HG02852 (cell line): ENCODE measurements around the gene TOPAZ1.
"Not testable (repeated sequence)": the region's sequence is repeated elsewhere in the genome, so short reads cannot be mapped to it uniquely, and the experiment has no call there.

ENCODE experiments used
- ATAC-seq: cut with Tn5 transposase; IDR thresholded peaks from one replicate; pipeline ENCODE4 v1.9.1; 2021; ENCODE audit warnings: mild to moderate bottlenecking, moderate library complexity; ENCODE audit not compliant: unreplicated experiment

Gene TOPAZ1

DNA sequence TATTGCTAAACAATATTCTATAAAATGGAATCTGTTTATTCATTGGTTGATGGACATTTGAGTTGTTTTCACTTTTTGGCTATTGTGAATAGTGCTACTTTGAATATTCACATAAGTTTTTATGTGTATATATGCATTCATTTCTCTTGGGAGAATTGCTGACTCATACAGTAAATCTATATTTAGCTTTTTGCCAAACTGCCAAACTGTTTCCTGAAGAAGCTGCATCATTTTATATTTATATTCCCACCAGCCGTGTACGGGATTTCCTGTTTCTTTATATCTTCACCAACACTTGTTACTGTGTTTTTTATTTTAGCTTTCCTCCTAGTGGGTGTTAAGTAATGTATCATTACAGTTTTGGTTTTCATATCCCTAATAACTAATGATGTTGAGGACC is 84.3 kb downstream of the TOPAZ1 start:
- no peak for ATAC-seq

DNA sequence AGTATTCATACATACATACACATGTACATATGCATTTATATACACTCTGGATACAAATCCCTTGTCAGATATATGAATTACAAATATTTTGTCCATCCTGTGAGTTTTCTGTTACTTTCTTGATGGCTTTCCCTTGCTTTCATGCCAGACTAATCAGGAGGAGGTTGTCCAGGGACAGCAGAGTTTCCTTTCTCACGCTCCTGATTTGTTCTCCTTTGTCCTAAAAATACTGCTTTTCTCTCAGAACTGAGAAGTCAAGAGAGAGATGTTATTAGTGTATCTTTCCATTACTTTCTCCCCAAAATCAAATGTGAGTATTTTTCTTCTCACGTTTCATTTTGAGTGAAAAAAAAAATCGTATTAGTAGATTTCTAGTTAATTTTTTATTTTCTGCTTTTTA is 84.8 kb downstream of the TOPAZ1 start:
- no peak for ATAC-seq

DNA sequence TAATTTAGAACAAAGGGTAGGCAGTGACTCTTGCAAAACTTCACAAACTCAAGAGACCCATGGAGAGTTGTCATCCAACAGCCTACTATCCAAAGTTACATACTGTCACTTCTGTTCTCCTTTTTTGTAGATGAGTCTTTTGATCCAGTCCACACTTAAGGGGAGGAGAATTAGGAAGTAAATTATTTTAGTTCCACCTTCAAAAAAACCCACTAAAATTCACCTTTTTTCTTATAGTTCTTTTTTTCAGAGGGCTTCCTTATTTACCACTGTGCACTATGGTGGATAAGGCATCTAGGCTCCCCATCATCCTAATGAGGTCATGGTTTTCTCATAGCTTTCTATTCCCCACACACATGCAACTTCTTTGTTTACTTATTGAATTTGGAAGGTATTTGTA is 88.3 kb downstream of the TOPAZ1 start:
- ATAC-seq = no peak

DNA sequence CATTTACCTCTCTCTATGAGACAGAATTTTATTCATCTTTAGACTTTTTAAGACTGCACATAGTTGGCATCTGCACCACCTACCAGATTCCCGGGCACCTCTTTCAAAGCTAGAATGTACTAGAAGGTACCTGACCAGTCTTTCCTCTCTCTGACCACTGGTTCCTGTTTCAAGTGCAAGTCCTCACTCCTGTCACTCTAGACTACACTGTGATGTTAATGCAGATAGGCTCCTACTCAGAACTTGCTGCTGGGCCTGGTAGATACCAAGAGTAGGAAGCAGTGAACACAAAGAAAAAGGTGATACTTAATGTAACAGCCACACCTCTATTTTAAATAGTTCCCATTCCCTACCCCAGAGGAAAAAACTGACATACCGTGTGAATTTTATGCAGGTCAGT is 88.8 kb downstream of the TOPAZ1 start:
- ATAC-seq = no peak

DNA sequence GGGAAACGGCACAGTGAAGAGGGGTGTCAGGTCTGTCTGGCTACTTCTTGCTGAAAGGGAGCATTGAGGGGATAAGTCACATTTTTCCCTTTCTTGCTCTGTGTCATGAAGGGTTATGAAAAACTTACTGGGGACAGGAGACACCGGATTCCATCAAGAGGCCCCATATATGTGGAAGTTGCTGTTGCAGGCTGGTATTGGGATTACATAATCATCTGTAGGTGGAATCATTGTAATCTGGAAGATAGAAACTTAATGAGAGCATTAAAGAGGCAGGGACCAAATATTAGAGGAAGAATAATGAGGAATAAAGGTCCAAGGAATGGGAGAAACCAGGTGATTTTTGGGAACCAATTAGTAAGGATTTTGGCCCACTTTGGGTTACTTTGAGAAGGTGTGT is 92.6 kb downstream of the TOPAZ1 start:
- no peak for ATAC-seq

DNA sequence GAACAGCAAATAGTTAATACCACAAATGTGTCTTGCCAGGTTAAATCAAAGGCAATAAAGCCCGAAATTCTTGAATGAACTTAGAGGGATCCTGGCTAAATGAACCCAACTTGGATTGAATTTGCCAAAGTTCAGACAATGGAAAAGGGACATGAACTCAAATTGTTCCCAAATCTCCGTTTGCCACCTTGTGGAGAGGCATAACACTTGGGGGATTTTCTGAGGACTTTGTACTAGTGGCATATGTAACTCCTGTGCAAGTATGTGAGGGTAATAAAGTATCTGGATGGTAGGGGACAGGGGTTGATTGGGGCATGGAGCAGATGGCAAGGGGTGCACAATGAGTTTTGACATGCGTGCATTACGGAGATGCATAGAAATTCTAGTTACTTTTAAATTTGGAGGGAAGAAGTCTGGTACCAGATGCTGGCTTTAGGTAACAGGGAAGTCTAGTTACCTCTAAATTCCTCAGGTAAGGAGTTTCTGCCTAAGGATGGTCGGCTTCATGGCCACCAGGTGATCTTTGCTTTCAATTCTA is 95.6 kb downstream of the TOPAZ1 start:
- no peak for ATAC-seq

DNA sequence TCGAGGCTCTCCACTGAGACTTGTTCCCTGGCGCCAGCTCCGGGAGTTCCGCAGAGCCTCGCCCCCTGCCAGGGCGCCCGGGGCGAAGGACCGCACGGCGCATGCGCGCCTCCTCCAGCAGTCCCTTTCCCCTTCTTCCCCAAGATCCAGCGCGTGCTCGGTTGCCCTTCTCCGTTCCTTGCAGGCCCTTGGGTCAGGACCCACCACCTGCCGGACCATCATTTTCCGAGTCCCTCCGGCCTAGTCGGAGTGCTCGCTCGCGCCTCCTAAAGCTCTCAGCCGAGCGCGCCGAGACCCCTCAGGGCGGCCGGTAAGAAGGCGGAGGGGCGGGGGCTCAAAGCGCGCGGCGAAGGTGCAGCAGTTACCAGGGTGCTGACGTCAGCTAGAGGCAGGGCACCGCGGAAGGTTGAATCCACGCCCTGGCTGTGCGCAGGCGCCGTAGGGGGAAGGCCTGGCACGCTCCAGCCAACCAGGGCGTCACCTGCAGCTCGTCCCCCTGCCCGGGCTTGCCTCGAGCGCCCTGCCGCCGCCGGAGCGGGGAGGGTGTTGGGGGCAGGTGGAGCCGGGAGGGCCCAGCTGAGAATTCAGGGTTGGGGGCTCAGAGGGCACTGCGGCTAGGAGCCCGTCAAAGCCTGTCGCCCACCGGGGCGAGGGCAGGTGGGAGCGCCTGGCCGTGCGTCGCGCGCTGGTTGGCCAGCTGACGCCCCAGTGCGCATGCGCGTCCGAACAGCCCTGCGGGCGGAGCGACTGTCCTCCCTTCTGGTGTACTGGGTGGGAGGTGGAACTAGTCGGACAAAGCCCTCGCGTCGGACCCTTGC is 96.5 kb downstream of the TOPAZ1 start, which contains the start of gene TCAIM:
Gene TCAIM (plus strand): TSS at position 757 of the 818 bp plus-strand sequence. CDS start 16,017 bp downstream, outside the sequence.
- ATAC-seq = peak; percentile 92

DNA sequence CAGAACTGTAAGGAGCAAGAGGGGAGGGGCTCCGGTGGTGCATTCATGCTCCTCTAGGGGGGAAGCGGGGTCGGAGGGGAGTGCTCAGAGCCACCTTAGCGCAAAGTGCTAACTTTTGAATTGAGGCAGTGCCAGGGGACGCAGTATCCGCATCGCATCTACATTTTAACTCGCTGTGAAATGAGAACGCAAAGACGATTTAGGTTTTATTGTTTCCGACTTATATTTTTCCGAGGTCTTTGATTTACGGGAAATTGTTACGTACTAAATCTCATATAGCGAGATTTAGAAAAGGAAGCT is 97.1 kb downstream of the TOPAZ1 start:
- ATAC-seq = no peak

DNA sequence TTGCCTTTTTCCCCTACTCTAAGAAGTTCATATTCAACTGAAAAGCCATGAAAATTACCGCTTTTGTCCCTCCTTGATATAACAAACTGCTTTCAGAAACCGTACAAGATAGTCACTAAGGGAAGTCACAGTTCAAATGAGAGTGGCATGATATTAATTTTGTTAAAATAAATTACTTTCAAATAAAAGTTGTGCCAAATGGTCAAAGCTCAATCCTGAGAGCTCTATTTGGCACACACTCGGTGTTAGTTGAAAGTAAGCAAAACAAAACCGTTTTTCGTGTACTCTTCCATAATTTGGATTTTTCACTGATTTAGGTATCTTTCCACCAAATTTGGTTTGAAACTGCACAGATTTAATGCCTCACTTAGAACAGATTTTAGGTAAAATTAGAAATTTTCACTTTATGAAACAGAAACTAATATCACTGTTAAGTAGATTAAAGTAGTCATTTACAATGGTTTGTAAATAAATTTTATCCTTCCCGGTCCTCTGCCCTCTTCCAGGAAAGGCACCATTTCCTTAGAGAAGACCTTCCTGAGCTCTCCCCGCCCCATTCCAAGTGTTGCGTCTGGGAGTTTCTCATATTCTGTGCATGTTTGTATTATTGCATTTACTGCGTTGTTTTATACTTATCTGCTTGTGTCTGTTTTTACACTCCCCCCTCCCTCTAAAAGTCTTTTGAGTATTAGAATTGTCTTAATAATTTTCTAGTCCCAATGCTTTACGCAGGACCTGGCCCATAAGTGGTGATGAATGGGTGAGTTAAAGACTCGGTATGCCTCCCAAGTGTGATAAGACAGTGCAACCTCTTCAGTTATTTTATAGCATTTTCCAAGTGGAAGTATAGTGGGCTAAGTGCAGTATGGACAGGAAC is 97.7 kb downstream of the TOPAZ1 start:
- no peak for ATAC-seq

DNA sequence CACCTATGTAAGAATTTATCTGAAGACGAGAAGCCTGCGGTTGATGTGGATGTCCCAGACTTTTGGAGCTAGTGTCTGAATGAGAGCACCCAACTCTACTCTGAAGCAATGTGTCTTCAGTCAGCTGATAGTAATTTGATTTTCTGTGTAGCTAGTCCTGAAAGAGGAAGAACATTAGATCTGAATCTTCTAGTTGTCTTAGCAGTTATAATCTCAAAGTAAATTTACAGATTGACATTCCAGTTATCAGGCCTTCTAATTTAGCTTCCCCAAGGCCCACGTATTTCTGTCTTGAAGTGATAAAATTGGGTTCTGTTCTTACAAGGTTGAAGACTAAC is 98.3 kb downstream of the TOPAZ1 start:
- ATAC-seq = no peak

DNA sequence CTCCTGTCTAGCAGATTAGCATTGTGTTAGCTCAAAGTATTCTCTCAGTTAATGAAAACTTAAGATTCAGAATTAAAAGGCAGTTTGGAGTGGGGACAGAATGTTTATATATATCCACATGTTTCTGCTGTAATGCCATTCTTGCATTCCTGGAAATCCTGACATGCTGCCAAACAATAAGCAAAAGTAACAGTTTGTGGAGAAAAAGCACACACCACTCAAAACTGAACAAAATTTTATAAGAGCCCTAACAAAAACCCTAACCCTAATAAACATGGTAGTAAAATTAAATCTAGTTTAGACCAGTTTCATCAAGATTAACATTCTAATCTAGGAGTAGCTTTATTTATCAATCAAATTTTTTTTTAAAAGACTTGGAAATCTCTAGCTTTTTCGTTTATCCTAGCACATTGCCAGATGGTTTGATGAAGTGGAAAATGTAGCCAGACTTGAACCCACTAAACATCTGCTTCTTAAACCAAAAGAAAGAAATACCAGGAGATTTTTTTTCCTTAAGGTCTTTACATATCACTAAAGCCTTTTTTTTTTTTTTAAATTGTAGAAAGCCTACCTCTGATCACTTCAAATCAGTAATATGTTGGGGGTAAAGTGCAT is 100.6 kb downstream of the TOPAZ1 start:
- no peak for ATAC-seq

DNA sequence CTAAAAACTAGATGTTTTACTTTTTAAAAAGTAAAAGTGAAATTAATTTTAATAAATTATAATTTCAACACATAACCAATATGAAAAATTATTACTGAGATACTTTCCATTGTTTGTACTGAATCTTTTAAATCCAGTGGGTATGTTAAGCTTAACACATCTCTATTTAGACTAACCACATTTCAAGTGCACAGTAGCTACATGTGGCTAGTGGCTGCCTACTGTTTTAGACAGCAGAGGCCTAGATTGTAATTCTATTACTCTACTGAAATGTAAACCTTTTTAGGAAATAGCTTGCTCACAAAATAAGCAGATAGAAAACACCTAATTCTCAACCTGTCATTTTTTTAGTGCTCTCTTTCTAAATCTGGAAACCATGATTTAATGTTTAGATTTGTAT is 101.7 kb downstream of the TOPAZ1 start:
- ATAC-seq = no peak

DNA sequence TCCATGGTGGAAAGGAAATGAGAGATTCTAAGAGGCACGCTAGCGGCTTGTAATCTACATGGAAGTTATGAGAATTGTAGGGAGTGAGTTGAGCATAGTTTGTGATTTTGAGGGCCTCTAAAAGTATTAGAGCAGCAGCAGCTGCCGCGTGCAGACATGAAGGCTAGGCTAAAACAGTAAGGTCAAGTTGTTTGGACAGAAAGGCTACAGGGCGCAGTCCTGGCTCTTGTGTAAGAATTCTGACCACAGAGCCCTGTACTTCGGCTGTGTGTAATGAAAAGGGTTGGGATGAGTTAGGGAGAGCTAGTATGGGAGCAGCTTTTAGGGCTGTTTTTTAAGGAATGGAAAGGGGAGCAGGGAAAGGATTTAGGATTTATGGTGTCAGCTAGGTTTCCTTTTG is 104.9 kb downstream of the TOPAZ1 start:
- not testable (repeated sequence) for ATAC-seq

DNA sequence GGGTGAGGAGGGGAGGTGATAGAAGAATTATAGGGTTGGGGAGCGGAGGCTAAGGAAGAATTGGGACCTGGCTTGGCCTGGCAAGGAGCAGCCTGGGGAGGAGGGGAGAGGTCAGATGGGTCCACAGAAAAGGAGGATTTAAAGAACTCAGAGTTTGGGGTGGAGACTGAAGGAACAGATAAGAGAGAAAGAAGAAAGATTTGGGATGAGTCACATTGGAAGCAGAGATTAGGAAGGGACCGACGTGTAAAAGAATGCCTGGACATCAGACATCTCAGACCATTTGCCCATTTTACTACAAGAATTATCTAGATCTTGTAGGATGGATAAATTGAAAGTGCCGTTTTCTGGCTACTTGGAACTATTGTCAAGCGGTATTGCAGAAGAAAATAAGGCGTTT is 107.3 kb downstream of the TOPAZ1 start:
- no peak for ATAC-seq

DNA sequence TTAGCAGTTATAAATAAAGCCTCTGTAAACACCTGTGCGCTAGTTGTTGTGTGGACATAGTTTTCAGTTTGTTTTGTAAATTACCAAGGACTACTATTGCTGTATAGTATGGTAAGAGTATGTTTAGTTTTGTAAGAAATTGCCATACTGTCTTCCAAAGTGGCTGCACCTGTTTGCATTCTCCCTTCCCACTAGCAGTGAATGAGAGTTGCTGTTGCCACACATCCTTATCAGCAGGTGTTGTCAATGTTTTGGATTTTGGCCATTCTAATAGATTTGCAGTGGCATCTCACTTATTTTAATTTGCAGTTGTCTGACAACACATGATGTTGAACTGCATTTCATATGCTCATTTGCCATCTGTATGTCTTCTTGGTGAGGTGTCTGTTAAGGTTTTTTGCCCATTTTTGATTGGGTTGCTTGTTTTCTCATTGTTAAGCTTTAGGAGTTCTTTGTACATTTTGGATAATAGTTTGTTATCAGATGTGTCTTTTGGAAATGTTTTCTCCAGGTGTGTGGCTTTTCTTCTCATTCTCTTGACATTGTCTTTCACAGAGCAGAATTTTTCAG is 111.8 kb downstream of the TOPAZ1 start:
- ATAC-seq = no peak

DNA sequence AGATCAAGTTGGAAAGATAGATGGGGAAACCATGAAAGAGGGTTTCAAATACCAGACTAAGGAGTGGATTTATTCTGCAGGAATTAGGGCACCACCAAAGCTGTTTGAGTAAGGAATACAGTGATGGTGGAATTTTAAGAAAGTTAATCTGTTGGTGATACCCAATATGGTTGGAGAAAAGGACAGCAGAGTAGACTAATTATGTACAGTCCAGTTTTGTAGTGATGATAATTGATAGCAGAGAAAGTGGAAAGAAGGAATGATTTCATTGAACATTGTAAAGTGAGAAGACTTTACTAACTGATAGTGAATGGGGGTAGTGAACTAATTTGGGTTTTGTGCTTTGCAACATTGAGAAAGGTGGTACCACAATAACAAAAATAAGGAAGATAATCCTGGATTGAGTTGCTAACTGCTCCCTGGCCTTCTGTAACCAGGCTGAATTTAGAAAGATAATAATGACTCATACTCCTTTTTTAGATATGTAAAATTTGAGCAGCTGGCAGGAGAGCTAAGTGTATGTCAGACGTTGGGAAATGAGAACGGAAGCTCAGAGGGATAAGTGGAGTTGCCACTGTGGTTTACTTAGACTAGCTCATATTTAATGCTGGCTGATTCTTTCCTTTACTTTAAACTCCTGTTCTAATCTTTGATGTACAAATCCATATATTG is 113.8 kb downstream of the TOPAZ1 start:
- no peak for ATAC-seq

DNA sequence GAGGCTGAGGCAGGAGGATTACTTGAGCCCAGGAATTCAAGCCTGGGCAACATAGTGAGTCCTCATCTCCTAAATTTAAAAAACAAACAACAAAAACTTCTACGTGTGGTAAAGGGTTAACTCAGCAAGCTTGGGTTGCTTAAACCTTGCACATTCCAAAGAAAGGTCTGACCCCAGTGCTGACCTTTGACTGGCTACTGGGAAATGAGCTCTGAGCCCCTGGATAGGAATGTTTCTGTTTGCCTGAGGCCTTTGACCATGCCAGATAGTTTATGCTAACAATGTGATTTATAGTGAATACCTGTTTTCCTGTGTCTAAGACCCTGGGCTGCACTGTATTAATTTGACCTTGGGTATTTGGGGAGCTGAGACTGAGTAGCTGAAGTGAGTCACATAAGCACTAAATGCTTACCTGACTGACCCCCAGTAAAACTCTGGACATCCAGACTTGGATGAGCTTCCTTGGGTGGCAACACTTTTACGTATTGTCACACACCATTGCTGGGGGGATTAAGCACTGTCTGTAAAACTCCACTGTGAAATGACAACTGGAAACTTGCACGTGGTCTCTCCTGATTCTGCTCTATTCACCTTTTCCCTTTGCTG is 117.6 kb downstream of the TOPAZ1 start:
- no peak for ATAC-seq

DNA sequence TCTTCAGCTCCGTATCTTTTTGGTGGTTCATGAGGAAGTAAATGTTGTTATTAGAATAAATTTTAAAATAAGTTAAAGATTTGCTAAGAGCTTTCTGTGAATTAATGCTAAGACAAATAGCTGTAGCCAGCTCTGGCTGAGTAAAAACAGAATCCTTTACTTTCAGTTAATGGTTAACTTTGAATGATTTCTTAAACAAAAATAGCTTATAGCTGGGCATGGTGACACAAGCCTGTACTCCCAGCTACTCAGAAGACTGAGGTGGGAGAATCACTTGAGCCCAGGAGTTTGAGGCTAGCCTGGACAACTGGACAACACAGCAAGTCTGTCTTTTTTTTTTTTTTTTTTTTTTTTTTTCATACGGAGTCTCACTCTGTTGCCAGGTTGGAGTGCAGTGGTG is 121.9 kb downstream of the TOPAZ1 start:
- no peak for ATAC-seq

DNA sequence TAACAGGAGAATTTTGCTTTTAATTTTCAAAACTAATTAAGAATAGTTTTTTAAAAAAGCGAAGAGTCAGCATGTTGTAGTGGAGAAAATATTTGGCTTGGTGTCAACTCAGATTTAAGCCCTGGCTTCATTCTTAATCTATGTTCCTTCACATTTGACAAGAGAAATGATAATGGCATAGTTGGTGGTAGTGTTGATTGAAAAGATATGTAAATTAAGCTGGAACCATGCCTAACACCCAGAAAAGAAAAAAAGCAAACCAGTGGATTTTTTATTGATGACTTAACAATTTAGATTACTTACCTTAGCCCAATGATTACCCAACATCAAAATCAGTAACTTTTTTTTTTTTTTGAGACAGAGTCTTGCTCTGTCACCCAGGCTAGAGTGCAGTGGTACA is 124.3 kb downstream of the TOPAZ1 start:
- ATAC-seq = no peak

DNA sequence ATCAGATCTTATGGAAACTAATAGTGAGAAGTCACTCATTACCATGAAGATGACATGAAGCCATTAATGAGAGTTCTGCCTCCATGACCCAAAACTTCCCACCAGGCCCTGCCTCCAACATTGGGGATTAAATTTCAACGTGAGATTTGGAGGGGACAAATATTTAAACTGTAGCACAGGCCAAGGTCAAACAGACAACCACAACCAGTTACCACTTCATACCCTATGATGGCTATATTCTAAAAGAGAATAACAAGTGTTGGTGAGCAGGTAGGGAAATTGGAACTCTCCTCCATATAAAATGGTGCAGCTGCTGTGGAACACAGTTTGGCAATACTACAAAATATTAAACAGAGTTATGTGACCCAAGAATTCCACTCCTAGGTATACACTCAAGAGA is 133.8 kb downstream of the TOPAZ1 start:
- ATAC-seq = no peak
